Thyroid gland (tissue), 4 donors: ENCODE results near the gene GNAQ.

ENCODE experiments used
- POLR2A ChIP-seq, 2 donors: fragments of 450-650 bp; IDR thresholded peaks; one replicate each; pipeline ENCODE4 v1.6.1; 2017; ENCODE audit warnings: antibody characterized with exemption in 2 of 2, mild to moderate bottlenecking in 2 of 2, moderate library complexity in 1 of 2
- TF ChIP-seq, protein P1 (sequence below), 6 experiments: fragments of 200-600 bp in 3 of 6; fragments of 450-650 bp in 3 of 6; sonication (generic) in 3 of 6; IDR thresholded peaks; one replicate each; pipeline ENCODE4 v1.5.1; 2016 to 2019; ENCODE audit warnings: antibody characterized with exemption in 6 of 6, mild to moderate bottlenecking in 2 of 6, inconsistent platforms in 1 of 6, moderate library complexity in 1 of 6

DNA sequence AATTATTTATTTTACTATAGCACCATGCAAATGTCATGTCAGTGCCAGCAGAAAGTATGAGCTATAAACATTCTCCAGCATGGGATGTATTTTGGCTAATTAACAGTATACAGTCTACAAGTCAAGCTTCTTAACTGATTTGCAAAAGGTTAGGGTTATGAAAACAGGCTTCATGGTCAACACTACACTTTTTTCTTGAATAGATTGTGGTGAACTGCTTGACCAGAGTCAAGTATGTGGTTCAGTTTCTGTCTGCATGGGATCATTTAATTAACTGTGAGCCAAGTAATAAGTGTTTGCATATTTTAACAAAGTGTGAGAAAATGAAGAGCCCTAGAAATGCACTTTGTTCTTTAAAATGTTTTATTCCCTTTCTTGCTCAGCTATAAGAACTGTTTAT is 14.5 kb upstream of the GNAQ start:
- TF ChIP-seq, protein P1, sequence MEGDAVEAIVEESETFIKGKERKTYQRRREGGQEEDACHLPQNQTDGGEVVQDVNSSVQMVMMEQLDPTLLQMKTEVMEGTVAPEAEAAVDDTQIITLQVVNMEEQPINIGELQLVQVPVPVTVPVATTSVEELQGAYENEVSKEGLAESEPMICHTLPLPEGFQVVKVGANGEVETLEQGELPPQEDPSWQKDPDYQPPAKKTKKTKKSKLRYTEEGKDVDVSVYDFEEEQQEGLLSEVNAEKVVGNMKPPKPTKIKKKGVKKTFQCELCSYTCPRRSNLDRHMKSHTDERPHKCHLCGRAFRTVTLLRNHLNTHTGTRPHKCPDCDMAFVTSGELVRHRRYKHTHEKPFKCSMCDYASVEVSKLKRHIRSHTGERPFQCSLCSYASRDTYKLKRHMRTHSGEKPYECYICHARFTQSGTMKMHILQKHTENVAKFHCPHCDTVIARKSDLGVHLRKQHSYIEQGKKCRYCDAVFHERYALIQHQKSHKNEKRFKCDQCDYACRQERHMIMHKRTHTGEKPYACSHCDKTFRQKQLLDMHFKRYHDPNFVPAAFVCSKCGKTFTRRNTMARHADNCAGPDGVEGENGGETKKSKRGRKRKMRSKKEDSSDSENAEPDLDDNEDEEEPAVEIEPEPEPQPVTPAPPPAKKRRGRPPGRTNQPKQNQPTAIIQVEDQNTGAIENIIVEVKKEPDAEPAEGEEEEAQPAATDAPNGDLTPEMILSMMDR (IDR thresholded peaks at IDR 0.05) = no peak
- TF ChIP-seq POLR2A (IDR thresholded peaks at IDR 0.05) = no peak
